IMR-90 (cell line): ENCODE data around the gene PGK2.

Experiments
- BHLHE40 ChIP-seq: fragments of 150-350 bp; IDR thresholded peaks from 2 replicates; pipeline ENCODE4 v1.6.1; 2016; ENCODE audit warnings: mild to moderate bottlenecking, low read depth, low read length
- CEBPB ChIP-seq: IDR thresholded peaks from 2 replicates; pipeline ENCODE4 v1.6.1; 2012; ENCODE audit warnings: low read depth, low read length, improper control_type of control experiment
- CHD1 ChIP-seq: IDR thresholded peaks from 2 replicates; pipeline ENCODE4 v1.6.1; 2012; ENCODE audit warnings: low read depth, low read length, improper control_type of control experiment
- FOS ChIP-seq: fragments of 150-350 bp; IDR thresholded peaks from 2 replicates; pipeline ENCODE4 v1.6.1; 2016; ENCODE audit warnings: low read depth, low read length
- MAFK ChIP-seq: IDR thresholded peaks from 2 replicates; pipeline ENCODE4 v1.6.1; 2012; ENCODE audit warnings: low read depth, low read length, improper control_type of control experiment
- MXI1 ChIP-seq: IDR thresholded peaks from 2 replicates; pipeline ENCODE4 v1.6.1; 2012; ENCODE audit warnings: low read depth, mild to moderate bottlenecking, low read length, moderate library complexity, borderline replicate concordance
- POLR2A ChIP-seq: IDR thresholded peaks from 2 replicates; pipeline ENCODE4 v1.6.1; 2012; ENCODE audit warnings: mild to moderate bottlenecking, low read depth, low read length
- RAD21 ChIP-seq: IDR thresholded peaks from 2 replicates; pipeline ENCODE4 v1.6.1; 2012; ENCODE audit warnings: low read length, improper control_type of control experiment
- RCOR1 ChIP-seq: IDR thresholded peaks from 2 replicates; pipeline ENCODE4 v1.6.1; 2012; ENCODE audit warnings: mild to moderate bottlenecking, low read length, improper control_type of control experiment; ENCODE audit not compliant: insufficient replicate concordance
- RFX5 ChIP-seq: IDR thresholded peaks from 2 replicates; pipeline ENCODE4 v1.8.0; 2012; ENCODE audit warnings: low read depth, mild to moderate bottlenecking, low read length, moderate library complexity
- SMC3 ChIP-seq: fragments of 150-350 bp; IDR thresholded peaks from 2 replicates; pipeline ENCODE4 v1.6.1; 2016; ENCODE audit warnings: low read depth, mild to moderate bottlenecking, antibody characterized with exemption, low read length, moderate library complexity
- TF ChIP-seq, protein P1 (sequence below): conservative IDR thresholded peaks from 2 replicates; pipeline ENCODE4 v1.5.1; 2012; ENCODE audit warnings: mild to moderate bottlenecking, low read depth, low read length, improper control_type of control experiment
- TF ChIP-seq, protein P2 (sequence below): fragments of 150-350 bp; IDR thresholded peaks from 2 replicates; pipeline ENCODE4 v1.6.1; 2017; ENCODE audit warnings: mild to moderate bottlenecking, antibody characterized with exemption, low read length, low read depth

DNA sequence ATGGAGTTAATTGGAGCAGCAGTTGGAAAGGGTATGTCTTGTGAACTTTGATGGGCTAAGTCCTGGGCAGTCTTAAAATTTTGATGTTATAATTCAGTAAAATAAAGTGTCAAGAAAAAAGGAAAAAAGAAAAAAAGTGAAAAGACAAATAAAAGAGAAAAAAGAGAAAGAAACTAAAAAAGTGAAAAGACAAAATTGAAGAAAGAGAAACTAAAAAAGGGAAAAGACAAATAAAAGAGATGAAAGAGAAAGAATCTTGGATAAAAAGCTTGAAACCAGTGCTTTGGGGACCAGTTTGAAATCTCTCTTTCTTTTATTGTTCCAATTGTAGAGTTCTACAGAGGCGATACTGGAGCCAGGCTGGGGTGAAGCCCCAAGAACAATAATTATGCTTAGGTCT is 12.0 kb upstream of the PGK2 start:
- no peak for TF ChIP-seq POLR2A
- TF ChIP-seq, protein P1, sequence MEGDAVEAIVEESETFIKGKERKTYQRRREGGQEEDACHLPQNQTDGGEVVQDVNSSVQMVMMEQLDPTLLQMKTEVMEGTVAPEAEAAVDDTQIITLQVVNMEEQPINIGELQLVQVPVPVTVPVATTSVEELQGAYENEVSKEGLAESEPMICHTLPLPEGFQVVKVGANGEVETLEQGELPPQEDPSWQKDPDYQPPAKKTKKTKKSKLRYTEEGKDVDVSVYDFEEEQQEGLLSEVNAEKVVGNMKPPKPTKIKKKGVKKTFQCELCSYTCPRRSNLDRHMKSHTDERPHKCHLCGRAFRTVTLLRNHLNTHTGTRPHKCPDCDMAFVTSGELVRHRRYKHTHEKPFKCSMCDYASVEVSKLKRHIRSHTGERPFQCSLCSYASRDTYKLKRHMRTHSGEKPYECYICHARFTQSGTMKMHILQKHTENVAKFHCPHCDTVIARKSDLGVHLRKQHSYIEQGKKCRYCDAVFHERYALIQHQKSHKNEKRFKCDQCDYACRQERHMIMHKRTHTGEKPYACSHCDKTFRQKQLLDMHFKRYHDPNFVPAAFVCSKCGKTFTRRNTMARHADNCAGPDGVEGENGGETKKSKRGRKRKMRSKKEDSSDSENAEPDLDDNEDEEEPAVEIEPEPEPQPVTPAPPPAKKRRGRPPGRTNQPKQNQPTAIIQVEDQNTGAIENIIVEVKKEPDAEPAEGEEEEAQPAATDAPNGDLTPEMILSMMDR = no peak
- no peak for TF ChIP-seq SMC3
- no peak for TF ChIP-seq RAD21
- TF ChIP-seq BHLHE40 = no peak
- TF ChIP-seq RCOR1 = no peak
- TF ChIP-seq CEBPB = no peak
- no peak for TF ChIP-seq FOS
- TF ChIP-seq, protein P2, sequence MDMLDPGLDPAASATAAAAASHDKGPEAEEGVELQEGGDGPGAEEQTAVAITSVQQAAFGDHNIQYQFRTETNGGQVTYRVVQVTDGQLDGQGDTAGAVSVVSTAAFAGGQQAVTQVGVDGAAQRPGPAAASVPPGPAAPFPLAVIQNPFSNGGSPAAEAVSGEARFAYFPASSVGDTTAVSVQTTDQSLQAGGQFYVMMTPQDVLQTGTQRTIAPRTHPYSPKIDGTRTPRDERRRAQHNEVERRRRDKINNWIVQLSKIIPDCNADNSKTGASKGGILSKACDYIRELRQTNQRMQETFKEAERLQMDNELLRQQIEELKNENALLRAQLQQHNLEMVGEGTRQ = no peak
- no peak for TF ChIP-seq MXI1
- no peak for TF ChIP-seq RFX5
- TF ChIP-seq MAFK = no peak
- TF ChIP-seq CHD1 = no peak
